Activated naive CD4-positive, alpha-beta T cell treated with Interleukin-2 at 50 U/mL for 16 hours (primary cell): Measurements from ENCODE around the gene MON2.
"Not testable (repeated sequence)": the region's sequence is repeated elsewhere in the genome, so short reads cannot be mapped to it uniquely, and the experiment has no call there.

Source experiments
- DNase-seq: peaks from one replicate; pipeline ENCODE4 v3.0.0-alpha.2; 2020

The MON2 gene

GRCh38 chr12:62466594-62467491, at the start of gene MON2:
MON2 (plus strand) TSS chr12:62466826; CDS start chr12:62467208, 382 bp downstream.
- peak; percentile 89 for DNase-seq

GRCh38 chr12:62426089-62426488, 40.5 kb upstream of the MON2 start:
- DNase-seq: no peak

- no peak for DNase-seq
Observed at GRCh38 chr12:62429457-62429856, 37.2 kb upstream of the MON2 start.

- DNase-seq: no peak
Observed at GRCh38 chr12:62434494-62435302, 31.9 kb upstream of the MON2 start.

GRCh38 chr12:62435303-62436163, 31.1 kb upstream of the MON2 start:
- DNase-seq: peak; percentile 29

GRCh38 chr12:62436164-62436503, 30.5 kb upstream of the MON2 start:
- no peak for DNase-seq

GRCh38 chr12:62438098-62438692, 28.4 kb upstream of the MON2 start:
- peak; percentile 36 for DNase-seq

GRCh38 chr12:62446754-62447452, 19.7 kb upstream of the MON2 start:
- no peak for DNase-seq

- DNase-seq: no peak
Observed at GRCh38 chr12:62448436-62448835, 18.2 kb upstream of the MON2 start.

GRCh38 chr12:62455429-62455828, 11.2 kb upstream of the MON2 start:
- not testable (repeated sequence) for DNase-seq

- no peak for DNase-seq
Observed at GRCh38 chr12:62458626-62459025, 8.0 kb upstream of the MON2 start.

GRCh38 chr12:62459976-62460375, 6.7 kb upstream of the MON2 start:
- DNase-seq: no peak

- not testable (repeated sequence) for DNase-seq
Observed at GRCh38 chr12:62461171-62461837, 5.3 kb upstream of the MON2 start.

GRCh38 chr12:62463252-62463651, 3.4 kb upstream of the MON2 start:
- not testable (repeated sequence) for DNase-seq

- peak; percentile 24 for DNase-seq
Observed at GRCh38 chr12:62466018-62466593, 520 bp upstream of the MON2 start.

- DNase-seq: no peak
Observed at GRCh38 chr12:62468397-62468796, 1.8 kb downstream of the MON2 start.

GRCh38 chr12:62468935-62469334, 2.3 kb downstream of the MON2 start:
- no peak for DNase-seq

- no peak for DNase-seq
Observed at GRCh38 chr12:62469704-62470103, 3.1 kb downstream of the MON2 start.

- no peak for DNase-seq
Observed at GRCh38 chr12:62471734-62472133, 5.1 kb downstream of the MON2 start.

- no peak for DNase-seq
Observed at GRCh38 chr12:62472472-62472871, 5.8 kb downstream of the MON2 start.
